Measurements from ENCODE around the gene CCDC88B. TPM values are rescaled to one million over a fixed set of nuclear protein-coding genes. Genes with fewer than 3 reads are reported as not detected.
"Not testable (repeated sequence)": the region's sequence is repeated elsewhere in the genome, so short reads cannot be mapped to it uniquely, and the experiment has no call there.

CCDC88B gene
- total RNA-seq, 1 experiment from 2014 or later: 11.2 TPM

- Histone ChIP-seq H2AFZ (ENCODE audit: low read length) (no peak overlapping the region), H2BK15ac (ENCODE audit: low read depth, low read length) (no peak overlapping the region), H3T11ph (ENCODE audit: low read length) (no peak overlapping the region), H3K4ac (ENCODE audit: low read depth, low read length) (no peak overlapping the region), H3K9ac (ENCODE audit: extremely low read depth, insufficient read length, low read length) (no peak overlapping the region), H2AK5ac (ENCODE audit: insufficient read length, low read length) (no peak overlapping the region), H3K23ac (ENCODE audit: insufficient read length, low read depth, low read length) (no peak overlapping the region), H2BK12ac (ENCODE audit: insufficient read length, low read depth, low read length) (no peak overlapping the region), H3K79me2 (ENCODE audit: insufficient read depth, low read length) (peaks cover 4% of the 10 kb centered on the region; the same call in 1 of the 2 replicates), H3K9me3 (ENCODE audit: control insufficient read depth, low read depth, low read length) (no peaks in the 10 kb centered on the region), H3K4me1 (ENCODE audit: insufficient read depth, low read length) (no peaks in the 10 kb centered on the region), H3K27me3 (ENCODE audit: insufficient read depth, low read length) (no peaks in the 10 kb centered on the region), H4K8ac (replicated peaks; ENCODE audit: insufficient read length, low read depth, low read length) (no peak overlapping the region), H4K91ac (ENCODE audit: insufficient read length, low read depth, low read length) (no peak overlapping the region), H4K20me1 (ENCODE audit: control insufficient read depth, insufficient read depth, insufficient read length) (no peaks in the 10 kb centered on the region), H2BK20ac (ENCODE audit: low read depth, low read length, poor library complexity, severe bottlenecking) (no peak overlapping the region), H3K56ac (ENCODE audit: insufficient read length, low read depth, low read length) (no peak overlapping the region), H2BK5ac (ENCODE audit: insufficient read length, low read length) (no peak overlapping the region), H3K79me1 (ENCODE audit: insufficient read depth, low read depth, low read length, poor library complexity, severe bottlenecking) (no peaks in the 10 kb centered on the region), H3K14ac (ENCODE audit: insufficient read depth, low read length) (no peak overlapping the region), H3K4me2 (ENCODE audit: insufficient read depth, insufficient read length, low read length) (no peak overlapping the region), H3K23me2 (ENCODE audit: insufficient read length, low read depth, low read length, poor library complexity, severe bottlenecking) (peaks cover 3% of the 10 kb centered on the region), H3K27ac (ENCODE audit: insufficient read length, low read depth, low read length) (no peak overlapping the region), H2BK120ac (ENCODE audit: low read depth, low read length, poor library complexity, severe bottlenecking) (no peak overlapping the region), H4K5ac (ENCODE audit: insufficient read length, low read depth, low read length) (no peak overlapping the region), H3K18ac (ENCODE audit: insufficient read length, low read depth, low read length) (no peak overlapping the region)
- Mint-ChIP-seq H3K4me3 (peak overlapping the region; percentile 29 to 35; a peak in 4 of 5 replicates), H3K4me1 (peaks cover 14 to 17% of the 10 kb centered on the region in 2 experiments), H3K27ac (peak overlapping the region in 1 of 3 experiments; percentile 95; a peak in 1 of 7 replicates), H3K9me3 (no peaks in the 10 kb centered on the region), H3K27me3 (ENCODE audit: low read depth) (no peaks in the 10 kb centered on the region), H3K36me3 (ENCODE audit: insufficient read depth in 1 of 3, low read depth in 3 of 3) (peaks cover 18 to 40% (median 20%) of the 10 kb centered on the region in 3 experiments; a peak in 6 of 7 replicates)
- TF ChIP-seq, protein P1, sequence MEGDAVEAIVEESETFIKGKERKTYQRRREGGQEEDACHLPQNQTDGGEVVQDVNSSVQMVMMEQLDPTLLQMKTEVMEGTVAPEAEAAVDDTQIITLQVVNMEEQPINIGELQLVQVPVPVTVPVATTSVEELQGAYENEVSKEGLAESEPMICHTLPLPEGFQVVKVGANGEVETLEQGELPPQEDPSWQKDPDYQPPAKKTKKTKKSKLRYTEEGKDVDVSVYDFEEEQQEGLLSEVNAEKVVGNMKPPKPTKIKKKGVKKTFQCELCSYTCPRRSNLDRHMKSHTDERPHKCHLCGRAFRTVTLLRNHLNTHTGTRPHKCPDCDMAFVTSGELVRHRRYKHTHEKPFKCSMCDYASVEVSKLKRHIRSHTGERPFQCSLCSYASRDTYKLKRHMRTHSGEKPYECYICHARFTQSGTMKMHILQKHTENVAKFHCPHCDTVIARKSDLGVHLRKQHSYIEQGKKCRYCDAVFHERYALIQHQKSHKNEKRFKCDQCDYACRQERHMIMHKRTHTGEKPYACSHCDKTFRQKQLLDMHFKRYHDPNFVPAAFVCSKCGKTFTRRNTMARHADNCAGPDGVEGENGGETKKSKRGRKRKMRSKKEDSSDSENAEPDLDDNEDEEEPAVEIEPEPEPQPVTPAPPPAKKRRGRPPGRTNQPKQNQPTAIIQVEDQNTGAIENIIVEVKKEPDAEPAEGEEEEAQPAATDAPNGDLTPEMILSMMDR (conservative IDR thresholded peaks at IDR 0.05): no peak; the same call in 1 of the 3 replicates
- DNase-seq: no peak
- WGBS (ENCODE audit: extremely low coverage, insufficient read length, low lambda C conversion rate): no CpG with 5 or more reads among the region's 24 CpGs
Observed at GRCh38 chr11:64314805-64315561, 25.0 kb upstream of the CCDC88B start.

DNA sequence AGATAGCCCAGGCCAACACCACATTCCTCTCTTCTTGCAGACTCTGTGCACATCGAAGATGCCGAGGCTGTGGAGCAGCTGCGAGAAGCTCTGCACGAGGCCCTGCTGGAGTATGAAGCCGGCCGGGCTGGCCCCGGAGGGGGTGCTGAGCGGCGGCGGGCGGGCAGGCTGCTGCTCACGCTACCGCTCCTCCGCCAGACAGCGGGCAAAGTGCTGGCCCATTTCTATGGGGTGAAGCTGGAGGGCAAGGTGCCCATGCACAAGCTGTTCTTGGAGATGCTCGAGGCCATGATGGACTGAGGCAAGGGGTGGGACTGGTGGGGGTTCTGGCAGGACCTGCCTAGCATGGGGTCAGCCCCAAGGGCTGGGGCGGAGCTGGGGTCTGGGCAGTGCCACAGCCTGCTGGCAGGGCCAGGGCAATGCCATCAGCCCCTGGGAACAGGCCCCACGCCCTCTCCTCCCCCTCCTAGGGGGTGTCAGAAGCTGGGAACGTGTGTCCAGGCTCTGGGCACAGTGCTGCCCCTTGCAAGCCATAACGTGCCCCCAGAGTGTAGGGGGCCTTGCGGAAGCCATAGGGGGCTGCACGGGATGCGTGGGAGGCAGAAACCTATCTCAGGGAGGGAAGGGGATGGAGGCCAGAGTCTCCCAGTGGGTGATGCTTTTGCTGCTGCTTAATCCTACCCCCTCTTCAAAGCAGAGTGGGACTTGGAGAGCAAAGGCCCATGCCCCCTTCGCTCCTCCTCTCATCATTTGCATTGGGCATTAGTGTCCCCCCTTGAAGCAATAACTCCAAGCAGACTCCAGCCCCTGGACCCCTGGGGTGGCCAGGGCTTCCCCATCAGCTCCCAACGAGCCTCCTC lies 24.1 kb upstream of the CCDC88B start:
- H3K27ac Mint-ChIP-seq: peak overlapping the region in 2 of 3 experiments; percentile 75 to 100; a peak in 3 of 7 replicates

More for the DNA sequence above, 24.1 kb upstream of the CCDC88B start:
- H2AFZ ChIP-seq (ENCODE audit: low read length); H2BK12ac ChIP-seq (ENCODE audit: insufficient read length, low read depth, low read length); H4K20me1 ChIP-seq (ENCODE audit: control insufficient read depth, insufficient read depth, insufficient read length); DNase-seq; H2AK5ac ChIP-seq (ENCODE audit: insufficient read length, low read length); H3K56ac ChIP-seq (ENCODE audit: insufficient read length, low read depth, low read length); H3K27me3 ChIP-seq (ENCODE audit: insufficient read depth, low read length); H3K4me1 ChIP-seq (ENCODE audit: insufficient read depth, low read length); H3K79me2 ChIP-seq (ENCODE audit: insufficient read depth, low read length); H4K8ac ChIP-seq (replicated peaks; ENCODE audit: insufficient read length, low read depth, low read length); H2BK120ac ChIP-seq (ENCODE audit: low read depth, low read length, poor library complexity, severe bottlenecking); H3K18ac ChIP-seq (ENCODE audit: insufficient read length, low read depth, low read length); H3K27ac ChIP-seq (ENCODE audit: insufficient read length, low read depth, low read length); H4K5ac ChIP-seq (ENCODE audit: insufficient read length, low read depth, low read length); H3K79me1 ChIP-seq (ENCODE audit: insufficient read depth, low read depth, low read length, poor library complexity, severe bottlenecking); H3K23me2 ChIP-seq (ENCODE audit: insufficient read length, low read depth, low read length, poor library complexity, severe bottlenecking); H3K4ac ChIP-seq (ENCODE audit: low read depth, low read length); H2BK15ac ChIP-seq (ENCODE audit: low read depth, low read length); H2BK5ac ChIP-seq (ENCODE audit: insufficient read length, low read length); H3K9me3 Mint-ChIP-seq; H3T11ph ChIP-seq (ENCODE audit: low read length); H4K91ac ChIP-seq (ENCODE audit: insufficient read length, low read depth, low read length); H3K23ac ChIP-seq (ENCODE audit: insufficient read length, low read depth, low read length); H3K9ac ChIP-seq (ENCODE audit: extremely low read depth, insufficient read length, low read length); H3K27me3 Mint-ChIP-seq (ENCODE audit: low read depth); H3K14ac ChIP-seq (ENCODE audit: insufficient read depth, low read length); H2BK20ac ChIP-seq (ENCODE audit: low read depth, low read length, poor library complexity, severe bottlenecking); H3K9me3 ChIP-seq (ENCODE audit: control insufficient read depth, low read depth, low read length): not testable (repeated sequence)
- Mint-ChIP-seq H3K4me1 (peaks cover 14 to 17% of the 10 kb centered on the region in 2 experiments), H3K4me3 (peak overlapping the region; percentile 90 to 93), H3K36me3 (ENCODE audit: insufficient read depth in 1 of 3, low read depth in 3 of 3) (peaks cover 18 to 43% (median 29%) of the 10 kb centered on the region in 3 experiments; a peak in 6 of 7 replicates)
- no CpG with 5 or more reads among the region's 25 CpGs for WGBS (ENCODE audit: extremely low coverage, insufficient read length, low lambda C conversion rate)
- peak overlapping the region; percentile 51 for H3K4me2 ChIP-seq (ENCODE audit: insufficient read depth, insufficient read length, low read length)

All from H9 (cell line).